ENCODE measurements around the gene GMPPA. TPM values are rescaled to one million over a fixed set of nuclear protein-coding genes. Genes with fewer than 3 reads are reported as not detected.

GMPPA gene
- total and polyA plus RNA-seq, 9 of the 15 experiments (the other 6 are each of a cell fraction or from before 2014, with no cell fraction given) = 7.0 to 101 (median 66.7) TPM

DNA sequence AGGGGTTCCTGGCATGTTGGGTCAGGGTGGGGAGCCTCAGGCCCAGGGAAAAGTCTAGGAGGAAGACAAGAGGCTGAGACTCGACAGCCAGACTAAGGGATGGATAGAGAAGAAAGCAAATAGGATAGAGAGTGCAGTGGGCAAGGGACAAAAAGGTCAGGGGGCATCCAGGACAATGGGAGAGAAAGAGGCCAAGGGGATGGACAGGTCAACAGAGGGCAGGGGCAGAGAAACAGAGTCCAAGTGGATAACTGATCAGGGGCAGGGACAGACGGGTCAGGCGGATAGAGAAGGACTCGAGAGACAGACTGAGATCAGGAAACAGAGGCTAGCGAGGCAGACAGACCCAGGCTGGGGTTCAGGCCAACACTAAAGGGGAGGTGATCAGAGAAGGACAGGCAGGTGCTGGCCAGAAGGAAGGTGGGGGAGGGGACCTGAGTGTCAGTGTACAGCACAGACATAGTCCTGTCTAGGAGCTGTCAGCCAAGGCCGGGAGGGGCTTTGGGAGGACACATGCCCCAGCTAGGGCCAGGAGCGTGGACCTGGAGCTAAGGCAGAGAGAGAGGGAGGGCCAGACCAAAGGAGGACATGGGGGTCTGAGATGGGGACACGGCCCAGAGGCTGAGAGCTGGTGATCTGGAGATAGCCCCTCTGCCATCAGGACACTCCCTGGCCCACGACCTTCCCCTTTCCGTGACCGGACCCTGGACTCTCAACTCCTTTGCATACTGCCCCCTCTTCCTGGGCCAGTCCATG is 27.8 kb downstream of the GMPPA start (continued):
- no peak for TF ChIP-seq KAT2B (IDR thresholded peaks at IDR 0.05; ENCODE audit: low read depth, low read length)
- no peak for TF ChIP-seq MYBL2 (IDR thresholded peaks at IDR 0.05; ENCODE audit: low read depth)
- TF ChIP-seq MYBL2 (CRISPR knock-in tag; IDR thresholded peaks at IDR 0.05; ENCODE audit: borderline replicate concordance) = no peak
- TF ChIP-seq, protein P1, sequence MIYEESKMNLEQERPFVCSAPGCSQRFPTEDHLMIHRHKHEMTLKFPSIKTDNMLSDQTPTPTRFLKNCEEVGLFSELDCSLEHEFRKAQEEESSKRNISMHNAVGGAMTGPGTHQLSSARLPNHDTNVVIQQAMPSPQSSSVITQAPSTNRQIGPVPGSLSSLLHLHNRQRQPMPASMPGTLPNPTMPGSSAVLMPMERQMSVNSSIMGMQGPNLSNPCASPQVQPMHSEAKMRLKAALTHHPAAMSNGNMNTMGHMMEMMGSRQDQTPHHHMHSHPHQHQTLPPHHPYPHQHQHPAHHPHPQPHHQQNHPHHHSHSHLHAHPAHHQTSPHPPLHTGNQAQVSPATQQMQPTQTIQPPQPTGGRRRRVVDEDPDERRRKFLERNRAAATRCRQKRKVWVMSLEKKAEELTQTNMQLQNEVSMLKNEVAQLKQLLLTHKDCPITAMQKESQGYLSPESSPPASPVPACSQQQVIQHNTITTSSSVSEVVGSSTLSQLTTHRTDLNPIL (CRISPR knock-in tag; IDR thresholded peaks at IDR 0.05) = no peak
- TF ChIP-seq, protein P2, sequence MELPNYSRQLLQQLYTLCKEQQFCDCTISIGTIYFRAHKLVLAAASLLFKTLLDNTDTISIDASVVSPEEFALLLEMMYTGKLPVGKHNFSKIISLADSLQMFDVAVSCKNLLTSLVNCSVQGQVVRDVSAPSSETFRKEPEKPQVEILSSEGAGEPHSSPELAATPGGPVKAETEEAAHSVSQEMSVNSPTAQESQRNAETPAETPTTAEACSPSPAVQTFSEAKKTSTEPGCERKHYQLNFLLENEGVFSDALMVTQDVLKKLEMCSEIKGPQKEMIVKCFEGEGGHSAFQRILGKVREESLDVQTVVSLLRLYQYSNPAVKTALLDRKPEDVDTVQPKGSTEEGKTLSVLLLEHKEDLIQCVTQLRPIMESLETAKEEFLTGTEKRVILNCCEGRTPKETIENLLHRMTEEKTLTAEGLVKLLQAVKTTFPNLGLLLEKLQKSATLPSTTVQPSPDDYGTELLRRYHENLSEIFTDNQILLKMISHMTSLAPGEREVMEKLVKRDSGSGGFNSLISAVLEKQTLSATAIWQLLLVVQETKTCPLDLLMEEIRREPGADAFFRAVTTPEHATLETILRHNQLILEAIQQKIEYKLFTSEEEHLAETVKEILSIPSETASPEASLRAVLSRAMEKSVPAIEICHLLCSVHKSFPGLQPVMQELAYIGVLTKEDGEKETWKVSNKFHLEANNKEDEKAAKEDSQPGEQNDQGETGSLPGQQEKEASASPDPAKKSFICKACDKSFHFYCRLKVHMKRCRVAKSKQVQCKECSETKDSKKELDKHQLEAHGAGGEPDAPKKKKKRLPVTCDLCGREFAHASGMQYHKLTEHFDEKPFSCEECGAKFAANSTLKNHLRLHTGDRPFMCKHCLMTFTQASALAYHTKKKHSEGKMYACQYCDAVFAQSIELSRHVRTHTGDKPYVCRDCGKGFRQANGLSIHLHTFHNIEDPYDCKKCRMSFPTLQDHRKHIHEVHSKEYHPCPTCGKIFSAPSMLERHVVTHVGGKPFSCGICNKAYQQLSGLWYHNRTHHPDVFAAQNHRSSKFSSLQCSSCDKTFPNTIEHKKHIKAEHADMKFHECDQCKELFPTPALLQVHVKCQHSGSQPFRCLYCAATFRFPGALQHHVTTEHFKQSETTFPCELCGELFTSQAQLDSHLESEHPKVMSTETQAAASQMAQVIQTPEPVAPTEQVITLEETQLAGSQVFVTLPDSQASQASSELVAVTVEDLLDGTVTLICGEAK (IDR thresholded peaks at IDR 0.05) = peak; percentile 38; the same call in 1 of the 2 replicates
- TF ChIP-seq, protein P2 (CRISPR knock-in tag; IDR thresholded peaks at IDR 0.05) = no peak
- TF ChIP-seq ADNP (tag; IDR thresholded peaks at IDR 0.05) = no peak
- TF ChIP-seq, protein P3, sequence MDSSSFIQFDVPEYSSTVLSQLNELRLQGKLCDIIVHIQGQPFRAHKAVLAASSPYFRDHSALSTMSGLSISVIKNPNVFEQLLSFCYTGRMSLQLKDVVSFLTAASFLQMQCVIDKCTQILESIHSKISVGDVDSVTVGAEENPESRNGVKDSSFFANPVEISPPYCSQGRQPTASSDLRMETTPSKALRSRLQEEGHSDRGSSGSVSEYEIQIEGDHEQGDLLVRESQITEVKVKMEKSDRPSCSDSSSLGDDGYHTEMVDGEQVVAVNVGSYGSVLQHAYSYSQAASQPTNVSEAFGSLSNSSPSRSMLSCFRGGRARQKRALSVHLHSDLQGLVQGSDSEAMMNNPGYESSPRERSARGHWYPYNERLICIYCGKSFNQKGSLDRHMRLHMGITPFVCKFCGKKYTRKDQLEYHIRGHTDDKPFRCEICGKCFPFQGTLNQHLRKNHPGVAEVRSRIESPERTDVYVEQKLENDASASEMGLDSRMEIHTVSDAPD (CRISPR knock-in tag; IDR thresholded peaks at IDR 0.05) = no peak
- no peak for TF ChIP-seq MECOM (CRISPR knock-in tag; IDR thresholded peaks at IDR 0.05)
- no peak for TF ChIP-seq STAT5A (IDR thresholded peaks at IDR 0.05; ENCODE audit: borderline replicate concordance, low read length)
- no peak for TF ChIP-seq NFE2L1 (tag; IDR thresholded peaks at IDR 0.05; ENCODE audit: borderline replicate concordance, low read depth)
- no peak for TF ChIP-seq ETV6 (IDR thresholded peaks at IDR 0.05; ENCODE audit: borderline replicate concordance in 1 of 2, low read depth in 2 of 2, low read length in 1 of 2)
- TF ChIP-seq ETV6 (CRISPR knock-in tag; IDR thresholded peaks at IDR 0.05; ENCODE audit: borderline replicate concordance) = no peak

Data from K562 (cell line).